GM11168 (cell line): Measurements from ENCODE around the gene UBE2QL1.

ENCODE experiments used
- in situ Hi-C: fragments of 300-500 bp; cut with MboI; formaldehyde crosslinking; loops from one replicate; pipeline ENCODE4 v1.12.0; 2022; ENCODE audit warnings: low sequenced_read_pairs; ENCODE audit not compliant: unreplicated experiment

The UBE2QL1 gene

DNA sequence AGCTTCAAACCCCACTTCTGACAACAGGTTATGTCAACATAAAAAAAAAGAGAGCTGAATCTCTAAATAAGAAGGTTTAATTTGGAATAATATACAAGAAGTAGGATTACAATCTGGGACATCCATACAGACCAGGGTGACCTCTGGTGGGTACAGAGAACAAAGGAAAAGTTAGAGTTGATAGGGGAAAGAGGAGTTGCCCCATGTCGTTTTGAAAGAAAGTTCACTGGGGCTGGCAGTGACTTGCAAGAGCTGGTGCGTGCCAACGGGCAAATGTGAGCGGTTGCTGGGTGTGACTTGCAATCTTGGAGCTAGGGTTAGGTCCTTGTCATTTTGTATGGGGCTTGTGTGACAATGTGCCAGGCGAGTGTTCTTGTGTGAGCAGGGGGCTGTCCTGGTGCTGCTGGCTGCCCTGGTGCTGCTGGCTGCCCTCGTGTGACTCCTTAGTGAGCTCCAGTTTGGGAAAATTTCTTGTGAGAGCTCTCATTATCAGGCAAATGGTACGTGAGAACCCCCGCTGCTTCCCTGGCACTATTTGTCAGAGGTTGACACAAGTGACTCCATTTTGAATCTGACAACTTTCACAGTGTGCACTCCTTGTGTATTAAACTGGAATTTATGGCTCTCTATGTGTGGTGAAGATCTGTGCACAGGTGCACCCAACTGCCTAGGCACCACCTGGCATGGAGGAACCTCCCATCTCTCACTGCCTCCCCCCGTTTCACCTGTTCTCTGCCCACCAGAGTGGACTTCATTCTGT lies 69.8 kb downstream of the UBE2QL1 start:
- in situ Hi-C loops, result no loop called here

DNA sequence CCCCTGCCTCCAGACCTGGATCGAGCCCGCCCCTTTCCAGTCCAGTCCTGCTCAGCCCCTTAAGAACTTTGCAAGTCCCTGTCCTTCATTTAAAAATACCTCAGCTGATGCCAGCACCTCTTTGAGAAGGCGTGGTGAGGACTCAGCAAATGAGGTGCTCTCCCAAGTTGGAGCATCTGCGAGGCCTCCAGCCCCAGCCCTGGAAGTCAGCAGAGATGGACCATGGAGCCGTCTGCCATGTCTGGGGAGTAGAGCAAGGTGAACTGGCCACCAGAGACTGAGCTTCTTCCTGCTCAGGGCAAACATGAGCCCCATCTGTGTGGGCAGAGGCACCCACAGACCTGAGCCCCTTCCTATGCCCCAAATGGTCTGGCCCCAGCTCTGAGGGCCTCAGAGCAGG lies 71.5 kb downstream of the UBE2QL1 start:
- in situ Hi-C loops, result no loop called here

DNA sequence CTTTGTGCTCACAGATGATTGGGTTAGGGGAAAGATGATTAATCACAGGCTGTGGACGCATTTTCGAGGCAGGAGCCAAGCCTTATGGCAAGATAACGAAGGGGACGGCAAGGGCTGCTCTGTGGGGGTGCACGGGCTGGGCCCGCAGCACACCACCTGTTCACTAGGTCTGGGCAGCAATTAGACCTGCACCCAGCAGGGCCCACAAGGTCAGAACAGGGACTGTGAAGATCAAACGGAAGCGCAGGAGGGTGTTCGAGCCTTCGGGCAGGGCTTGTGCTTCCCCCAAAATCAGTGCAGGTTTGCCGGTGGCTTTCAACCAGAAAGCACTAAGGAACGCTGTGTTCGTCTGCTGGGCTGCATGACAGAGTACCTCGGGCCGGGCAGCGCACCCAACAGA lies 73.7 kb downstream of the UBE2QL1 start:
- in situ Hi-C loops, result no loop called here

DNA sequence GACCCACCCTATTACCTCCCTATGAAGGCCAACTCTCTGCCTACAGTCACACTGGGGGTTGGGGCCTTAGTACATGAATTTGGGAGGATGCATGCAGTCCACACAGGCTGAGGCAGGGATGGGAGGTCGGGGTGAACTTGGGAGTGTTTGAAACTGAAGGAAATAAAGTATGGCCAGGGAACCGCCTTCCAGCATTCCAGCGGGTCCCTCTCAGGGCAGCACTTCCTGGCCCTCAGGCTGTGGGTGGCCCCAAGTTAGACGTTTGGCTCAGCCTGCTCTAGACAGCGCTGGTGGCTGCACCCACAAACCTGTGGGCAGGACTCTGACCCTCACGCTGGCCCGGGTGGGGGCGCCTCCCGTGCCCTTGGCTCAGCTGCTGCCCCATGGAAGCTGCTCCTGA lies 74.3 kb downstream of the UBE2QL1 start:
- in situ Hi-C loops, result no loop called here

DNA sequence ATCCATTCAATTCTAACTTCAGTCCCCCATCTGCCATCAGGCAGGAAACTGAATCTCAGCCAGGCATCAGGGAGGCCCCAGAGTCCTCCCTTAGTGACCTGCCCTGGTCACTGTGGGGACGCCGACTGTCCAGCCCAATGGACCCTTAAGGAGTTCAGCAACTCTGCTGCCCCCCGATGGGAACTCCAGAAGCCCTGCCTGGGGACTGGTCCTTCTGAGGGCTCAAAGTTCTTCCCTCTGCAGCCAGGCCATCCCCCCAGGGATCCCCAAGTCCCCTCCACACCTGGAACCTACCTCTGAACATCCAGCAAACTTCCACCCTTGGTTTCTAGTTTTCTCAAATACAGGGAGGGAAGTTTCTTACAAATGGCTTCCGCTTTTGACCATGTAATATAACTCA lies 76.8 kb downstream of the UBE2QL1 start:
- in situ Hi-C loops, result no loop called here

- in situ Hi-C loops, result no loop called here
Observed at GRCh38 chr5:6525910-6526309, 77.3 kb downstream of the UBE2QL1 start.

DNA sequence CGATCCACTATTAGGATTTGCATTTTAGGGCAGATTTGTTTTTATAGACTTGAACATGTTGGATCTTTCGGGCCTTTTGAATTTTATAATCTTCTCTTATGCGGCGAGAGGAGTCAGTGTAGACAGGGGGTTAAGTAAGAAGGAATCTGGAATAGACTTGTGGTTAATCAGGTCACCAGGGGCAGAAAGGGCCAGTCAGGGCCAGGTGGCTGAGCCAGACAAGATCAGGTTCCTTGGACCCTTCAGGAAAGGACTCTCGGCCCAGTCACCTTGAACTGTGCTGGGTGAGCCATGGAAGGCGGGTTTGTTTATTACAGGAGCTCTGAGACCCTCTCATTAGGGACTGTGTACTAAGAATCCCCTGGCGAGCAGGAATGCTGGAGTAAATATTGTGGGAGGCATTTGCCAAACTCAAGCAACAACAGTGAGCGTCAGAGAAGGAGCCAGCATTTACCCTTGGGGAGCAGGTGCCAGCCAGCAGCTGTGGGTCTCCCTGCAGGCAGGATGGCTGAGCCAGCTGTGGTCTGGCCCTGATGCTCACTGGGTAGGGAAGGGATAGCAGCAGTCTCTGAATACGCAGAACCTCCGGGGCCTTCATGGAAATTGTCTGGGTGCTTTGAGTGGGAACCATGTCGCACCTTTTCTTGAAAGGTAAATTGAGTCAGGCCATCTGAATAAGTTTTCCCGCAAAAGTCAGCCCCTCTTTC lies 79.2 kb downstream of the UBE2QL1 start:
- in situ Hi-C loops, result no loop called here

- in situ Hi-C loops, result no loop called here
Observed at GRCh38 chr5:6535594-6535993, 86.9 kb downstream of the UBE2QL1 start.

DNA sequence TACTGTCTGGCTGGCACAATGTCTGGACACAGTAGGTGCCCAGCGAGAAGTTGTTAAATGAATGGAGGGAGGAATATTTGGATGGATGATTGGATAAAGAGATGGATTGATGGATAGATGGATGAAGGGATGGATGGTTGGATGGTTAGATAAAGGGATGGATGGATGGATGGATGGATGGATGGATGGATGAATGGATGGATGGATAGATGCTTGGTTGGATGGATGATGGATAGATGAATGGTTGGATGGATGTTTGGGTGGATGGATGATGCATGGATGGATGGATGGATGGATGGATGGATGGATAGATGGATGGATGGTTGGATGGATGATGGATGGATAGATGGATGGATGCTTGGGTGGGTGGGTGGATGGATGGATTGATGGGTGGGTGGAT lies 90.4 kb downstream of the UBE2QL1 start:
- in situ Hi-C loops, result no loop called here

DNA sequence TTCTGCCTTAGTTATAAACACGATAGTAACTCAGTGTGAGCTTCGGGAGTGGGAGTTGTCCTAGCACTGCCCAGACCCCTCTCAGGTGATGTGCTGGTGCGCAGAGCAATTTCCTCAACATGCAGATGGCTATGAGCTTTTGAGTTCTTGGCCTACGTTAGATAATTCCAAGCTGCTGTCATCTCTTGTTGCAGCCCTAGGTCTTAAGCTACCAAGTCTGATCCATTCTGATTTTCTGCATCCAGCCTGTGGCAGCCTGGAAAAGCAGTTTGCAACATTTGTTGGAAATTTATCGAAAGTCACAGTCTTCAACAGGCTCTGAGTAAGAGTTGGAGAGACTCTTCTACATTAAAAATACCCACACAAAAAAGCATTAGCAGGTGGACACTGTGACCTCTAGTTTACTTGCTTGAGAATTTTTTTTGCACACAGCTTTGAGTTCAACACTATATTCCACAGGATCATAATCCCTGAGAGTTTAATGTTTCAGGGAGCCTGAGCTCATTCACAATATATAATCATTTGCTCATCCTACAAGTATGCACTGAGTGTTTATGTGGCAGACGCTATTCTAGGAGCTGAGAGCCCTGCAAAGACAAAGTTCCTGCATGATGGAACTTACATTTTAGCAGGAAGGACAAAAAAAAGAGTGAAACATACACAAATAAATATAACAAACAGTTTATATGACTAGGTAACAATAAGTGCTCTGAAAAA lies 91.6 kb downstream of the UBE2QL1 start:
- in situ Hi-C loops, result no loop called here

- in situ Hi-C loops, result no loop called here
Observed at GRCh38 chr5:6541256-6542013, 92.8 kb downstream of the UBE2QL1 start.

DNA sequence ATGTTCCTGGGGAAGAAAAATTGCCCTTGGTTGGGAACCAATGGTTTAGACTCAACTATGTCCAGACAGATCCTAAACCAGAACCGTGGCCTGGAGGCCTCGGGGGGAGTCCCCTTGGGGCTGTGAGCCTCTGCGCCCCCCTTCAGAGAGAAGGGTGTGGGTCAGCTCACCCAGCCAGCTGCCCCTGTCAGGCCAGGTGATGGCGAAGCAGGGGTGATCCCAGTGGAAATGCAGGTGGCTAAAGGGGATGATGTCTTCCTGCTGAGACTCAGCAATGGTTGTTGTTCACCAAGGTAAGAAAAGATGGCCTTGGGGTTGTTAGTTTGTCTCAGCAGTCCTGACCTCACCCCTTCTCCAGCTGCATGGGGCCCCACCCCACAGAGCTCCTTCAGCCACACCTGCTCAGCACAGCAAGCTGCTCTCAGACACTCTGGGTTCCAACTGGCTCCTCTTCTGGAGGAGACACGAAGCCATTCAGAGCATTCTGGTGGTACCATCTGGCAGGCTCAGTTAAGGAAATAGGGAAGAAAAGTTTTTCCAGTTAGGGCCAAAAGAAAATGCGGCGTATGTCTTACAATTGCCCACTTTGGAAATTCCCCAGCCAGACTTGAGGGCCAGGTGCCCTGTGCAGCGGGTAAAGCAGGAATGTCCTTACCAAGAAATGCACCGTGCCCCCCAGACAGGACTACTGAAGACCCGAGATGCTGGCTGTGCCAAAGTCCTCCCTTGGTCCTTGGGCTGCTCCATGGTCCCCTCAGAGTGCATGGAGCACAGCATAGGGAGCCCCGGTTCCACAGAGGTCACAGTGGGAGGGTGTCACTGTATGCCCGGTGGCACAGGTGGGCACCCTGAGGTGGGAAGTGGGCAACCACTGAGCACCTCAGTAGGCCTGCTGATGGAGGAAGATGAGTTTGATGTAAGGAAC lies 94.0 kb downstream of the UBE2QL1 start:
- in situ Hi-C loops, result no loop called here

DNA sequence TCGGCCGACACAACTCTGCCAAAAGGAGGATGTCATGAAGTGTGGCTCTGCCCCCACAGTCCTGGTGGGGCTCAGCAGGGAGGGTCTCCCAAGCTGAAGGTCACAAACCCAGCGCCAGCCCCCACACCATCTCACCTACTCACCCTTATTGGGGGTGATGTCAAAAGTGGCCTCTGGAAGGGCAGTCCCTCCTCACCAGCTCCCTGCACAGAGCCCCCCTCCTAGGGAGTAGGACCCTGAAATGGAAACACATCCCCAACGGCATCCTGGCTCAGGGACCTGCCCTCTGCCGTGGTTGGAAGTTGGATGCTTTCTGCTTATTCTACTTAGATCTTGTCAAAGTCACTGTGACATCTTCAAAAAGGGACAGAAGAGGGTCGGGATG lies 94.7 kb downstream of the UBE2QL1 start:
- in situ Hi-C loops, result no loop called here

DNA sequence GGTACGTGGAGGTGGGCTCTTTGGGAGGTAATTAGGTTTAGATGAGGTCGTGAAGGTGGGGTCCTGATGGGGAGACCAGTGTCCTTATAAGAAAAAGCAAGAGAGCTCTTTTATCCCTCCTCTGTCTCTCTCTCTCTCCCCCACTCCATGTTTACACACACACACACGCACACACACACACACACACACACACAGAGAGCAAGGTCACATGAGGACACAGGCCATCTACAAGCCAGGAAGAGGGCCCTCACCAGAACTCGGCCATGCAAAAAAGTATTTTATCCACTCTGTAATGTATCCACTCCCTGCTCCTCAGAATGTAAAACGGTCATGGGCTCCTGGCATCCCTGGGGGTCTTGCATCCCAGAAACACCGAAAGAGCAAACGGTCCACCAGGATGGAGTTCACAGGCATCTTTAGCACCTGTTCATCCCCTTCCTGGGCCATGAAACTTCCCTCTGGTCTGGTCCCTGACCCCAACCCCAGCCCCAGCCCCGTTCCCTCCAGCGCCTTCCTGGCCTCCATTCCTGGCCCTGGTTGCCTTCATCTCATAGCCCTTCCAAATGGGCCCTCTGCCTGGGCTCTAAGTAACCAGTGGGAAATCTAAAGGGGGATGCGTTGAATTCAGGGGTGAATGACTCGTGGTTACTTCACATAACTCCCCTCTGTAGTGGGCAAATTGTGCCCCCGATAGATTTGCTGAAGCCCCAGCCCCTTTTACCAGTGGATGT lies 95.3 kb downstream of the UBE2QL1 start:
- in situ Hi-C loops, result no loop called here
